Activated CD4-positive, alpha-beta T cell treated with anti-CD3 and anti-CD28 coated beads, Interleukin-2, amount 10 ng/mL, durations not matched to agents 7 days and 5 days (primary cell): Measurements from ENCODE around the gene LRRC8C. TPM values are rescaled to one million over a fixed set of nuclear protein-coding genes. Genes with fewer than 3 reads are reported as not detected.
A peak's percentile ranks its signal among the peaks of the same experiment; 100 is the strongest.

Experiments
- CTCF ChIA-PET: fragments of 350-600 bp; sonication (Branson Sonifier 250); formaldehyde crosslinking; loops from one replicate; lab custom pipeline; 2021; ENCODE audit warnings: antibody characterized with exemption; lab: Charles Lee
- POLR2A ChIA-PET: fragments of 350-600 bp; sonication (Branson Sonifier 250); formaldehyde crosslinking; loops from one replicate; lab custom pipeline; 2021; ENCODE audit warnings: antibody characterized with exemption; lab: Charles Lee
- DNase-seq: peaks from one replicate; pipeline ENCODE4 v3.0.0-alpha.2; 2020
- H3K27ac Mint-ChIP-seq: one replicate; pipeline ENCODE4 v1.8.0; 2021; ENCODE audit warnings: mild to moderate bottlenecking, moderate library complexity, mixed read lengths
- H3K27me3 Mint-ChIP-seq: one replicate; pipeline ENCODE4 v1.8.0; 2021; ENCODE audit warnings: mixed read lengths
- H3K36me3 Mint-ChIP-seq: one replicate; pipeline ENCODE4 v1.8.0; 2021; ENCODE audit warnings: low read depth, mixed read lengths
- H3K4me1 Mint-ChIP-seq: one replicate; pipeline ENCODE4 v1.8.0; 2021; ENCODE audit warnings: mixed read lengths
- H3K4me3 Mint-ChIP-seq: one replicate; pipeline ENCODE4 v1.8.0; 2021; ENCODE audit warnings: mild to moderate bottlenecking, moderate library complexity, mixed read lengths
- H3K9me3 Mint-ChIP-seq: one replicate; pipeline ENCODE4 v1.8.0; 2021; ENCODE audit warnings: mixed read lengths
- total RNA-seq, 2 experiments: library from RNA; stranded (reverse); gene quantifications; one replicate each; pipeline ENCODE4 v1.2.3, GENCODE V29; 2021

Gene LRRC8C
- total RNA-seq, 2 experiments from 2014 or later, result 45.0 to 55.2 TPM

GRCh38 chr1:89719502-89720306, 86.8 kb downstream of the LRRC8C start:
- Mint-ChIP-seq H3K4me3 (peak overlapping the region; percentile 20), H3K27me3 (no peaks in the 10 kb centered on the region), H3K27ac (peak overlapping the region; percentile 86), H3K4me1 (peaks cover 83% of the 10 kb centered on the region), H3K9me3 (peaks cover 4% of the 10 kb centered on the region), H3K36me3 (peaks cover 63% of the 10 kb centered on the region)
- no peak for DNase-seq
- POLR2A ChIA-PET, result interaction anchor here (1.1 to 1.5 kb wide), 2 partner anchors 21 to 38 kb away, joined by 4 to 5 read pairs; no protein-coding TSS in a partner anchor
- CTCF ChIA-PET, result interaction anchor here (1.0 to 2.3 kb wide), 11 partner anchors 9 to 111 kb away, joined by 3 to 8 read pairs (median 5); partner anchors contain the start of gene LRRC8C

GRCh38 chr1:89720839-89721238, 87.9 kb downstream of the LRRC8C start:
- Mint-ChIP-seq H3K36me3 (peaks cover 63% of the 10 kb centered on the region), H3K27me3 (no peaks in the 10 kb centered on the region), H3K9me3 (peaks cover 4% of the 10 kb centered on the region), H3K27ac (peak overlapping the region; percentile 82), H3K4me3 (no peak overlapping the region), H3K4me1 (peaks cover 88% of the 10 kb centered on the region)
- POLR2A ChIA-PET, result interaction anchor here (0.7 to 1.5 kb wide), 2 partner anchors 37 to 42 kb away, joined by 3 to 4 read pairs; no protein-coding TSS in a partner anchor
- CTCF ChIA-PET, result interaction anchor here (1.0 to 1.9 kb wide), 4 partner anchors 21 to 89 kb away, joined by 3 to 8 read pairs (median 5); partner anchors contain the start of gene LRRC8C
- no peak for DNase-seq

- H3K9me3 Mint-ChIP-seq, result peaks cover 4% of the 10 kb centered on the region
- POLR2A ChIA-PET, result interaction anchor here (0.7 kb wide), 1 partner anchor 41 kb away, joined by 3 read pairs; no protein-coding TSS in a partner anchor
- H3K4me1 Mint-ChIP-seq, result peaks cover 90% of the 10 kb centered on the region
- H3K36me3 Mint-ChIP-seq, result peaks cover 65% of the 10 kb centered on the region
- peak overlapping the region; percentile 82 for H3K27ac Mint-ChIP-seq
- CTCF ChIA-PET, result interaction anchor here (1.1 kb wide), 1 partner anchor 42 kb away, joined by 4 read pairs; no protein-coding TSS in a partner anchor
- no peak overlapping the region for H3K4me3 Mint-ChIP-seq
- peak; percentile 31 for DNase-seq
- no peaks in the 10 kb centered on the region for H3K27me3 Mint-ChIP-seq
These were observed 88.4 kb downstream of the LRRC8C start for GRCh38 chr1:89721351-89721750.

- H3K36me3 Mint-ChIP-seq, result peaks cover 63% of the 10 kb centered on the region
- ChIA-PET POLR2A (no interaction called here), CTCF (no interaction called here)
- H3K27me3 Mint-ChIP-seq, result no peaks in the 10 kb centered on the region
- H3K4me3 Mint-ChIP-seq, result no peak overlapping the region
- no peak for DNase-seq
- H3K27ac Mint-ChIP-seq, result peak overlapping the region; percentile 2
- peaks cover 8% of the 10 kb centered on the region for H3K9me3 Mint-ChIP-seq
- H3K4me1 Mint-ChIP-seq, result peaks cover 90% of the 10 kb centered on the region
These were observed 90.2 kb downstream of the LRRC8C start for GRCh38 chr1:89723144-89723543.

- DNase-seq, result no peak
- Mint-ChIP-seq H3K4me1 (peaks cover 90% of the 10 kb centered on the region), H3K4me3 (no peak overlapping the region), H3K27ac (peak overlapping the region; percentile 71), H3K9me3 (peaks cover 8% of the 10 kb centered on the region), H3K36me3 (peaks cover 70% of the 10 kb centered on the region), H3K27me3 (no peaks in the 10 kb centered on the region)
- ChIA-PET CTCF (interaction anchor here (0.7 to 1.3 kb wide), 3 partner anchors 12 to 87 kb away, joined by 3 to 4 read pairs (median 3); no protein-coding TSS in a partner anchor), POLR2A (no interaction called here)
These were observed 90.9 kb downstream of the LRRC8C start for GRCh38 chr1:89723863-89724262.

DNA sequence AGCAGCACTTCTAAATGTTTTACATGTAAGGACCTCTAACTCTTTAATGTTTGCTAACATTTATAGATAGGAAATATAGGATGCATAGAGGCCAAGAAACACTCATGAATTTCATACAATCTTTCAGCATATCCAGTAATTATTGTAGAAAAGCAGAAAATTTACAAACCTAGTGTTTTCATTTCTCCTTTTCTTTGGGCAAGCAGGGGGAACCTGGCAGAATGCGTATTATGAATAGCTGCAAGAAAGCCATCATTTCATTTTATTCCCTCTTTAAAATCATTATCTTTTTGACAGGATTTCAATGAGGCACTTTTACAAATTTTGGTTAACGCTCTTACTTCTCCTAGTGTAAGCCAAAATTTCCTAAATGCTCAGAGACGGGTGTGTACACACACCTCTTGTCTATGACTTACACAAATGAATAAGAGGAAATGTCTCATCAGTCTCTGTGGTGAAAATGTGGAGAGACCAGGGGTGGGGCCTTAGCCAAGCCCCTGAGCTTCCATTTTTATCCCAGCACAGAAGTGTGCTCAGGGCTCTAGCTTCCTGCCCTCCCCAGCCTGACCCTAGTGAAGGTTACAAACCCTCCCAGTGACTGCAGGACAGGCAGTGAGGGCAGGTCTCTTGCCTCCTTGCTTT, 91.6 kb downstream of the LRRC8C start:
- Mint-ChIP-seq H3K36me3 (peaks cover 73% of the 10 kb centered on the region), H3K27me3 (no peaks in the 10 kb centered on the region), H3K4me1 (peaks cover 88% of the 10 kb centered on the region), H3K27ac (peak overlapping the region; percentile 71), H3K4me3 (no peak overlapping the region), H3K9me3 (peaks cover 8% of the 10 kb centered on the region)
- peak; percentile 38 for DNase-seq
- CTCF ChIA-PET, result interaction anchor here (0.6 to 1.3 kb wide), 4 partner anchors 13 to 216 kb away, joined by 3 to 5 read pairs (median 4); no protein-coding TSS in a partner anchor
- POLR2A ChIA-PET, result no interaction called here

DNA sequence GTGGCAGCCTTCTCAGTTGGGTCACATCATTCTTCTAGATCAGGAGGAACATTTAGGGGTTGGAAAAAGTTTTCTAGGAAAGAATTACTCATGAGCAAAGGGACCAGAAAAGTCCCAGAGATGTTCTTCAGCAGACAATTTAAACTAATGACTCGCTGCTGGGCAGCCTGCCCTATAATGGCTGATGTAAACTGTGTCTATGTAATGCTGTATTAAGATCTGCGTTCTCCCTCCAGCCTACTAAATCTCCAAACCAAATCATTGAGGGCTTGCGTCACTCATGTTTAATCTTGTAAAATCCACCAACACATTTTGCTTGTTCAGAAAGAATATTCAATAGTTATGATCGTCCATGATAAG, 92.1 kb downstream of the LRRC8C start:
- Mint-ChIP-seq H3K4me3 (no peak overlapping the region), H3K27me3 (no peaks in the 10 kb centered on the region), H3K9me3 (peaks cover 8% of the 10 kb centered on the region), H3K27ac (peak overlapping the region; percentile 71), H3K36me3 (peaks cover 72% of the 10 kb centered on the region), H3K4me1 (peaks cover 83% of the 10 kb centered on the region)
- CTCF ChIA-PET, result interaction anchor here (0.6 to 1.3 kb wide), 3 partner anchors 38 to 216 kb away, joined by 3 to 5 read pairs (median 4); no protein-coding TSS in a partner anchor
- no peak for DNase-seq
- POLR2A ChIA-PET, result no interaction called here

GRCh38 chr1:89725631-89726030, 92.7 kb downstream of the LRRC8C start:
- POLR2A ChIA-PET, result no interaction called here
- CTCF ChIA-PET, result interaction anchor here (0.9 to 3.4 kb wide), 3 partner anchors 10 to 37 kb away, joined by 3 to 14 read pairs (median 5); no protein-coding TSS in a partner anchor
- H3K27ac Mint-ChIP-seq, result peak overlapping the region; percentile 21
- H3K27me3 Mint-ChIP-seq, result no peaks in the 10 kb centered on the region
- H3K4me1 Mint-ChIP-seq, result peaks cover 79% of the 10 kb centered on the region
- H3K4me3 Mint-ChIP-seq, result no peak overlapping the region
- peaks cover 8% of the 10 kb centered on the region for H3K9me3 Mint-ChIP-seq
- DNase-seq, result no peak
- H3K36me3 Mint-ChIP-seq, result peaks cover 68% of the 10 kb centered on the region

DNA sequence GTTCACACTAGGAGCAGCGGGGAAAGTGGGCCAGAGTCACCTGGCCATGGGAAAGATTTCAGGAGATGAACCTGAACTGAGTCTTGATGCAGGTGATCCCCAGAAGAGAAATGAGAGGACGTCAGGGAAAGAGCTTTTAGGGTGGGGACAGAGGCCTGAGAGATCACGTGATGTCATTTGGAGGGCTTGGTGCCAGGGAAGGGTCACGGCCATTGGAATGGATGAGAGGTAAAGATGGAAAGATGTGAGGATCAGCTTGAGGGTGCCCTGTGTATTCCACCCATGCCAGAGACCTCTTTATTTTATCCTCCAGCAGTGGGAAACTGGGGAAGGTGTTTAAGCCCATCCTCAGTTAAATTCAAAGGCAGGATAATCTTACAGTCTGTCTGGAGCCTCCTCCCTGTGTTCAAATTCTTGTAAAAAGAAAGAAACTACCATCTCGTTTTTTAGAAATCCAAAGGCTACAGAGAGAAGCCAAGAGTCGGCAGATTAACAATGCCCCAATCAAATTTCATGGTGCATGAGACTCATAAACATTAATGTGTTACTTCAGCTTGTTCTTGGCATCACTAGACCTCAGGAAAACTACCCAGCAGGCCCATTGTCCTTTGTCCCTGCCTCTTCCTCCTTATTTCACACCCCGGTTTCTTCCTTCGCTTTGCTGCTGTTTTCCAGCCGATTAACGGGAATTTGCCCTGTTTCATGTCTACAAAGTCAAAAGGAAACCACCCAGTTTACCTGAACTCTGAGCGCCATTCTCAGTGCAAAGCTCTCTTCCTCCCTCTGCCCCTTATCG, 94.8 kb downstream of the LRRC8C start:
- Mint-ChIP-seq H3K27me3 (no peaks in the 10 kb centered on the region), H3K36me3 (peaks cover 74% of the 10 kb centered on the region), H3K4me1 (peaks cover 85% of the 10 kb centered on the region), H3K9me3 (peaks cover 12% of the 10 kb centered on the region), H3K27ac (no peak overlapping the region), H3K4me3 (no peak overlapping the region)
- DNase-seq, result no peak
- ChIA-PET CTCF (interaction anchor here (0.6 to 3.4 kb wide), 7 partner anchors 9 to 244 kb away, joined by 3 to 14 read pairs (median 4); no protein-coding TSS in a partner anchor), POLR2A (interaction anchor here (0.8 kb wide), 1 partner anchor 240 kb away, joined by 3 read pairs; no protein-coding TSS in a partner anchor)

GRCh38 chr1:89728381-89728780, 95.5 kb downstream of the LRRC8C start:
- ChIA-PET POLR2A (interaction anchor here (0.5 to 0.8 kb wide), 2 partner anchors 102 to 240 kb away, joined by 3 read pairs; no protein-coding TSS in a partner anchor), CTCF (interaction anchor here (1.2 to 3.4 kb wide), 2 partner anchors 34 to 245 kb away, joined by 3 to 14 read pairs; no protein-coding TSS in a partner anchor)
- peaks cover 11% of the 10 kb centered on the region for H3K9me3 Mint-ChIP-seq
- no peaks in the 10 kb centered on the region for H3K27me3 Mint-ChIP-seq
- H3K36me3 Mint-ChIP-seq, result peaks cover 70% of the 10 kb centered on the region
- peaks cover 83% of the 10 kb centered on the region for H3K4me1 Mint-ChIP-seq
- no peak overlapping the region for H3K4me3 Mint-ChIP-seq
- no peak for DNase-seq
- peak overlapping the region; percentile 68 for H3K27ac Mint-ChIP-seq

DNA sequence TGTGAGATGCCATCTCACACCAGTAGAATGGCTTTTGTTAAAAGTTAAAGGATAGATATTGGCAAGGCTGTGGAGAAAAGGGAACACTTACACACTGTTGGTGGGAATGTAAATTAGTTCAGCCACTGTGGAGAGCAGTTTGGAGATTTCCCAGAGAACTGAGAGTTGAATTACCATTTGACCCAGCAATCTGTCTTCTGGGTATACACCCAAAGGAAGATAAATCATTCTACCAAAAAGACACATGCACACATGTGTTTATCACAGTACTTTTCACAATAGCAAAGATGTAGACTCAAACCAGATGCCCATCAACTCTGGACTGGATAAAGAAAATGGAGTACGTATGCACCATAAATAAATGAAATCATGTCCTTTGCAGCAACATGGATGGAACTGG, 99.3 kb downstream of the LRRC8C start:
- DNase-seq, result no peak
- H3K9me3 Mint-ChIP-seq, result peaks cover 9% of the 10 kb centered on the region
- H3K4me3 Mint-ChIP-seq, result no peak overlapping the region
- no peak overlapping the region for H3K27ac Mint-ChIP-seq
- no peaks in the 10 kb centered on the region for H3K27me3 Mint-ChIP-seq
- H3K36me3 Mint-ChIP-seq, result peaks cover 46% of the 10 kb centered on the region
- CTCF ChIA-PET, result interaction anchor here (4.2 kb wide), 1 partner anchor 30 kb away, joined by 14 read pairs; no protein-coding TSS in a partner anchor
- POLR2A ChIA-PET, result interaction anchor here (0.7 kb wide), 1 partner anchor 218 kb away, joined by 4 read pairs; no protein-coding TSS in a partner anchor
- peaks cover 50% of the 10 kb centered on the region for H3K4me1 Mint-ChIP-seq
